Stimulated activated CD8-positive, alpha-beta memory T cell treated with anti-CD3 and anti-CD28 coated beads, Interleukin-2, amount 100 ng/mL, for 48 hours (primary cell): ENCODE results near the gene GTF3C5.
"Not testable (repeated sequence)": the region's sequence is repeated elsewhere in the genome, so short reads cannot be mapped to it uniquely, and the experiment has no call there.

Source experiments
- DNase-seq, 2 donors: peaks; one replicate each; pipeline ENCODE4 v3.0.0-alpha.2; 2020; ENCODE audit warnings: low read depth in 2 of 2

The GTF3C5 gene

GRCh38 chr9:133054194-133054890, 23.5 kb downstream of the GTF3C5 start:
- DNase-seq = no peak

GRCh38 chr9:133054966-133055365, 24.2 kb downstream of the GTF3C5 start:
- no peak for DNase-seq

- no peak for DNase-seq
Observed at GRCh38 chr9:133055788-133056420, 25.1 kb downstream of the GTF3C5 start.

GRCh38 chr9:133056533-133056932, 25.7 kb downstream of the GTF3C5 start:
- no peak for DNase-seq

- DNase-seq = no peak
Observed at GRCh38 chr9:133057006-133057405, 26.2 kb downstream of the GTF3C5 start.

GRCh38 chr9:133057553-133057952, 26.8 kb downstream of the GTF3C5 start:
- no peak for DNase-seq

GRCh38 chr9:133058071-133058470, 27.3 kb downstream of the GTF3C5 start:
- no peak for DNase-seq

- no peak for DNase-seq
Observed at GRCh38 chr9:133058550-133059320, 27.9 kb downstream of the GTF3C5 start.

GRCh38 chr9:133059623-133060022, 28.8 kb downstream of the GTF3C5 start:
- no peak for DNase-seq

- no peak for DNase-seq
Observed at GRCh38 chr9:133060417-133060841, 29.6 kb downstream of the GTF3C5 start.

- not testable (repeated sequence) for DNase-seq
Observed at GRCh38 chr9:133061019-133061763, 30.4 kb downstream of the GTF3C5 start.

GRCh38 chr9:133061764-133062145, 31.0 kb downstream of the GTF3C5 start, which contains the start of gene CEL:
CEL (plus strand) TSS chr9:133061981; CDS start chr9:133062003, 22 bp downstream.
- not testable (repeated sequence) for DNase-seq

- DNase-seq = not testable (repeated sequence)
Observed at GRCh38 chr9:133062569-133062968, 31.8 kb downstream of the GTF3C5 start.

GRCh38 chr9:133063159-133063499, 32.3 kb downstream of the GTF3C5 start:
- no peak for DNase-seq

- DNase-seq = no peak
Observed at GRCh38 chr9:133063500-133064231, 32.9 kb downstream of the GTF3C5 start.

GRCh38 chr9:133064241-133065069, 33.7 kb downstream of the GTF3C5 start:
- no peak for DNase-seq

GRCh38 chr9:133065070-133065388, 34.2 kb downstream of the GTF3C5 start:
- DNase-seq = no peak

GRCh38 chr9:133066181-133066983, 35.6 kb downstream of the GTF3C5 start:
- no peak for DNase-seq

- no peak for DNase-seq
Observed at GRCh38 chr9:133067006-133067405, 36.2 kb downstream of the GTF3C5 start.

GRCh38 chr9:133067813-133068212, 37.0 kb downstream of the GTF3C5 start:
- no peak for DNase-seq
